Astrocyte (in vitro differentiated cells and primary cell): Measurements from ENCODE around the gene RASEF.

Experiments used
- CTCF ChIP-seq: IDR thresholded peaks from 2 replicates; pipeline ENCODE4 v1.5.1; 2011; ENCODE audit warnings: low read depth, mild to moderate bottlenecking, inconsistent platforms, low read length, moderate library complexity; ENCODE audit not compliant: insufficient read depth
- EZH2 ChIP-seq: IDR thresholded peaks from 2 replicates; pipeline ENCODE4 v1.6.1; 2012; ENCODE audit warnings: mild to moderate bottlenecking, low read length, inconsistent platforms; ENCODE audit not compliant: insufficient read depth

- no peak for TF ChIP-seq CTCF
- no peak for TF ChIP-seq EZH2
Measured at GRCh38 chr9:82988488-82988887, 74.5 kb downstream of the RASEF start.
